CD4-positive, alpha-beta T cell treated with Interleukin-12 subunit alpha and Interleukin-12 subunit beta, for 1 hour (primary cell): ENCODE measurements around the gene PXYLP1.
"Not testable (repeated sequence)": the region's sequence is repeated elsewhere in the genome, so short reads cannot be mapped to it uniquely, and the experiment has no call there.

Experiments used
- DNase-seq: peaks from one replicate; pipeline ENCODE4 v3.0.0-alpha.2; 2020

Gene PXYLP1

GRCh38 chr3:141302364-141303141 is 70.9 kb downstream of the PXYLP1 start:
- DNase-seq, result no peak

- DNase-seq, result peak; percentile 85
These were observed 72.0 kb downstream of the PXYLP1 start for GRCh38 chr3:141303481-141304223.

GRCh38 chr3:141305436-141305835 is 73.8 kb downstream of the PXYLP1 start:
- no peak for DNase-seq

- no peak for DNase-seq
These were observed 74.7 kb downstream of the PXYLP1 start for GRCh38 chr3:141306276-141306675.

- DNase-seq, result peak; percentile 63
These were observed 75.3 kb downstream of the PXYLP1 start for GRCh38 chr3:141306922-141307321.

- DNase-seq, result no peak
These were observed 75.9 kb downstream of the PXYLP1 start for GRCh38 chr3:141307351-141308059.

GRCh38 chr3:141308588-141309218 is 77.1 kb downstream of the PXYLP1 start:
- DNase-seq, result no peak

- DNase-seq, result no peak
These were observed 79.5 kb downstream of the PXYLP1 start for GRCh38 chr3:141311170-141311495.

- peak; percentile 98 for DNase-seq
These were observed 80.1 kb downstream of the PXYLP1 start for GRCh38 chr3:141311496-141312353.

- no peak for DNase-seq
These were observed 80.9 kb downstream of the PXYLP1 start for GRCh38 chr3:141312354-141313092.

GRCh38 chr3:141313093-141313683 is 81.6 kb downstream of the PXYLP1 start:
- no peak for DNase-seq

- DNase-seq, result not testable (repeated sequence)
These were observed 82.8 kb downstream of the PXYLP1 start for GRCh38 chr3:141314415-141314814.

- DNase-seq, result no peak
These were observed 85.2 kb downstream of the PXYLP1 start for GRCh38 chr3:141316851-141317250.

GRCh38 chr3:141320399-141321108 is 88.9 kb downstream of the PXYLP1 start:
- DNase-seq, result no peak

- DNase-seq, result no peak
These were observed 89.5 kb downstream of the PXYLP1 start for GRCh38 chr3:141321109-141321497.

- DNase-seq, result no peak
These were observed 92.5 kb downstream of the PXYLP1 start for GRCh38 chr3:141323936-141324704.

- no peak for DNase-seq
These were observed 94.5 kb downstream of the PXYLP1 start for GRCh38 chr3:141326123-141326522.

GRCh38 chr3:141326626-141327025 is 95.0 kb downstream of the PXYLP1 start:
- no peak for DNase-seq

GRCh38 chr3:141328286-141329166 is 96.9 kb downstream of the PXYLP1 start:
- no peak for DNase-seq
